Spinal cord (tissue), 10 donors: Measurements from ENCODE around the gene PDE6B. TPM values are rescaled to one million over a fixed set of nuclear protein-coding genes. Genes with fewer than 3 reads are reported as not detected.
A peak's percentile ranks its signal among the peaks of the same experiment; 100 is the strongest.
"Not testable (repeated sequence)": the region's sequence is repeated elsewhere in the genome, so short reads cannot be mapped to it uniquely, and the experiment has no call there.

Experiments
- DNase-seq, 6 donors: peaks; one replicate each; pipeline versions ENCODE4 v3.0.0 to v3.0.0-alpha.2; 2013 to 2015; ENCODE audit warnings: low spot score in 6 of 6, low read depth in 4 of 6
- H3K27ac ChIP-seq: one replicate; pipeline ENCODE4 v1.5.1; 2013; ENCODE audit warnings: low read depth, low read length, control low read depth
- H3K27me3 ChIP-seq: one replicate; pipeline ENCODE4 v1.6.1; 2013; ENCODE audit warnings: low read length; ENCODE audit not compliant: control insufficient read depth, insufficient read depth
- H3K36me3 ChIP-seq: one replicate; pipeline ENCODE4 v1.6.1; 2013; ENCODE audit warnings: low read length; ENCODE audit not compliant: control insufficient read depth, insufficient read depth
- H3K4me1 ChIP-seq: one replicate; pipeline ENCODE4 v1.6.1; 2013; ENCODE audit warnings: low read length; ENCODE audit not compliant: control insufficient read depth, insufficient read depth
- H3K4me3 ChIP-seq: one replicate; pipeline ENCODE4 v1.5.1; 2013; ENCODE audit warnings: low read depth, low read length, control low read depth
- H3K9me3 ChIP-seq: one replicate; pipeline ENCODE4 v1.6.1; 2013; ENCODE audit warnings: low read length; ENCODE audit not compliant: control insufficient read depth, insufficient read depth
- WGBS: methylation state at CpG from one replicate; pipeline ENCODE4 v1.1.5; 2013; ENCODE audit warnings: missing lambda C conversion rate; ENCODE audit not compliant: insufficient coverage; 5-methylcytosine and 5-hydroxymethylcytosine counted together
- polyA plus RNA-seq, 2 donors: library from polyadenylated mRNA; unstranded; fragments of 120-200 nt; gene quantifications; one replicate each; pipeline ENCODE4 v1.2.1, GENCODE V29; 2013; ENCODE audit not compliant: insufficient read length in 2 of 2
- total RNA-seq, 2 donors: library from RNA; depleted of rRNA in 1 of 2; stranded (reverse); fragments of 120-200 nt in 1 of 2; fragments of >200 nt in 1 of 2; gene quantifications; one replicate each; pipeline versions ENCODE4 v1.2.3 to v1.2.4, GENCODE V29; 2013 to 2014
- donor health status: healthy.

The PDE6B gene
- total and polyA plus RNA-seq, 4 donors: 16.8 to 24.1 (median 19.7) TPM

DNA sequence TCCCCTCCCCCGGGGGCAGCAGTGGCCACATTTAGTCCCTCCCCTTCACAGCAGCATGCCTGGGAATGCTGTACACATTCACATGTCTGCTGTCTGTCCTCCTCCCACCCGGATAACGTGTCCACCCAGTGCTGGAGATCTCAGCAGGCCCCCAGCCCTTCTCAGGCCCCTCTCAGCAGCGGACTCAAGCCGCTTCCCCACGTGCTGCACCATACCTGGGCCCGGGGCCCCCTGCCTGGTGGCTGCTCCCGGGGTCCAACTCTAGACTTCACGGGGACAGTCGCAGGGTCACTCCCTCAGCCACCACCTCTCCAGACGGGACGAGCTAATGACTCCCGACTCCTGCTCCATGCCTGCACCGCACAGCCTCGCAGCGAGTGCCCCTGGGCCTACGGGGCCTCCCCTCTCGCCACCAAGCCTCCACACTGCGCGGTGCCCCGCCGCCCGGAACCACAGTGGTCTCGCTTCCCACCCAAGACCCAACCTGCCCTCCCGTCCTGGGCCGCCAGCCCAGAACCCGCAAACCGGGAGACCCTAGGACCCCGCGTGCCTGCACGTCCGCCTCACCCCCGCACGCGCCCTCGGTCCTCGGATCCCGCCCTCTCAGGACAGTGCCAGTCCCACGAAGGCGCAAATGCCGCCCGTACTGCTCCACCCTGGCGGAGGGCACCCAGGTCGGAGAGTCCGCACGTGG, 79.0 kb downstream of the PDE6B start:
- H3K9me3 ChIP-seq: no peaks in the 10 kb centered on the region
- no peak overlapping the region for H3K4me3 ChIP-seq
- H3K4me1 ChIP-seq: peaks cover 33% of the 10 kb centered on the region
- no peak overlapping the region for H3K27ac ChIP-seq
- WGBS: 89% methylated on average over 46 of the region's 46 CpGs
- DNase-seq: no peak
- H3K36me3 ChIP-seq: peaks cover 12% of the 10 kb centered on the region
- no peaks in the 10 kb centered on the region for H3K27me3 ChIP-seq

DNA sequence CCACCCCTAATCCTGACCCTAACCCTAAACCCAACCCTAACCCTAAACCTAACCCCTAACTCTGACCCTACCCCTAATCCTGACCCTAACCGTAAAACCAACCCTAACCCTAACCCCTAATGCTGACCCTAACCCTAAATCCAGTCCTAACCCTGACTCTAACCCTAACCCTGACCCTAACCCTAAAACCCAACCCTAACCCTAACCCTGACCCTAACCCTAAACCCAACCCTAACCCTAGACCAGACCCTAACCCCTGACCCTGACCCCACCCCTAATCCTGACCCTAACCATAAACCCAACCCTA, 79.6 kb downstream of the PDE6B start:
- 94% methylated on average over 1 of the region's 1 CpG for WGBS
- no peaks in the 10 kb centered on the region for H3K27me3 ChIP-seq
- no peak for DNase-seq
- peaks cover 34% of the 10 kb centered on the region for H3K4me1 ChIP-seq
- no peak overlapping the region for H3K27ac ChIP-seq
- peak overlapping the region; percentile 60 for H3K4me3 ChIP-seq
- no peaks in the 10 kb centered on the region for H3K9me3 ChIP-seq
- H3K36me3 ChIP-seq: peaks cover 12% of the 10 kb centered on the region

DNA sequence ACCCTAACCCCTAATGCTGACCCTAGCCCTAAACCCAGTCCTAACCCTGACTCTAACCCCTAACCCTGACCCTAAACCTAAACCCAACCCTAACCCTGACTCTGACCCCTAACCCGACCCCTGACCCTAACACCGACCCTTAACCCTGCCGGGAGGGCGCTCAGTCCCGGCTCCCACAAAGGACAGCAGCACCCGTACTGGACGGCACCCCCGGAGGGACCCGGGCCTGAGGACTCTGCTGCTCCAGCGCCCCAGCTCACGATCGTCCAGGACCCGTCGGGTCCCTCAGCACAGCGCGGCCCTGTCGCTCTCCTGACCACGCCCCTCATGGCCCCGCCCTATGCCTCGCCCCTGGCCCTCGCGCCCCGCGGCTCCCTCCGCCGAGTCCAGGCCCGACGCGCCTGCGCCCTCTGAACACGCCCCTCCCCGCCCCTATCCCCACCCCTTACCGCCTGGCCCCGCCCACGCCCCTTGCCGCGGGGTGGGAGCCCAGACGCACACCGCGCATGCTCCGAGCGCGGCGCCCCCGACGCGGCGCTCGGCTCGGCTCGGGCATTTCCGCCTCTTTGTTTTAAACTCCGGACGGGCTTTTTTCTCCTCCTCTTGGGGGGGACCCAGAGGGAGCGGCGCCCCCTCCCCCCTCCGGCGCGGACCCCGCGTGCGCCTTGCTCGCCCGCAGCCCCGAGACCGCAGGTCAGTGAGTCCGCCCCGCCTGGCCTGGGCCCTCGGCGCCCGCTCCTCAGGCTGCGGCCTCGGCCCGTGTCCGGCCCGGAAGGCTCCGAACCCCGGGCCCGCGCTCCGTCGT, 80.1 kb downstream of the PDE6B start, which contains the start of gene PCGF3:
TSS of gene PCGF3 (plus strand) at position 555 of the 805 bp plus-strand sequence. CDS start 27,849 bp downstream, outside the sequence.
- no peaks in the 10 kb centered on the region for H3K9me3 ChIP-seq
- H3K27ac ChIP-seq: no peak within 1 kb of the TSS
- H3K4me3 ChIP-seq: peak within 1 kb of the TSS; percentile 78
- H3K4me1 ChIP-seq: peaks cover 38% of the 10 kb centered on the region
- H3K27me3 ChIP-seq: no peaks in the 10 kb centered on the region
- whole genome bisulfite sequencing: 3% methylated on average over 79 of the region's 82 CpGs
- peak; percentile 77 to 98 (median 93) for DNase-seq
- H3K36me3 ChIP-seq: peaks cover 12% of the 10 kb centered on the region

DNA sequence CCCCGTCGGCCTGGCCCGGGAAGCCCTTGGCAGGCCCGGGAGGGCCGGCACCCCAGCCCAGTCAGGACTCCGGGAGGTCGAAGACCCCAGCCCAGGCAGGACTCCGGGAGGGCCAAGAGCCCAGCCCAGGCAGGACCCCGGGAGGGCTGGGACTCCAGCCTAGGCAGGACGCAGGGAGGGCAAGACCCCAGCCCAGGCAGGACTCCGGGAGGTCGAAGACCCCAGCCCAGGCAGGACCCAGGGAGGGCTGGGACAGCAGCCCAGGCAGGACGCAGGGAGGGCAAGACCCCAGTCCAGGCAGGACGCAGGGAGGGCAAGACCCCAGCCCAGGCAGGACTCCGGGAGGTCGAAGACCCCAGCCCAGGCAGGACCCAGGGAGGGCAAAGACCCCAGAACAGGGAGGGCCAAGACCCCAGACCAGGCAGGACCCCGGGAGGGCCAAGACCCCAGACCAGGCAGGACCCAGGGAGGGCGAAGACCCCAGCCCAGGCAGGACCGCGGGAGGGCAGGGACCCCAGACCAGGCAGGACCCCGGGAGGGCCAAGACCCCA, 80.8 kb downstream of the PDE6B start:
- not testable (repeated sequence) for H3K27me3 ChIP-seq, H3K9me3 ChIP-seq, DNase-seq, H3K27ac ChIP-seq
- Histone ChIP-seq H3K36me3 (peaks cover 16% of the 10 kb centered on the region), H3K4me3 (peak overlapping the region; percentile 78), H3K4me1 (peaks cover 41% of the 10 kb centered on the region)
- WGBS: 3% methylated on average over 21 of the region's 21 CpGs

DNA sequence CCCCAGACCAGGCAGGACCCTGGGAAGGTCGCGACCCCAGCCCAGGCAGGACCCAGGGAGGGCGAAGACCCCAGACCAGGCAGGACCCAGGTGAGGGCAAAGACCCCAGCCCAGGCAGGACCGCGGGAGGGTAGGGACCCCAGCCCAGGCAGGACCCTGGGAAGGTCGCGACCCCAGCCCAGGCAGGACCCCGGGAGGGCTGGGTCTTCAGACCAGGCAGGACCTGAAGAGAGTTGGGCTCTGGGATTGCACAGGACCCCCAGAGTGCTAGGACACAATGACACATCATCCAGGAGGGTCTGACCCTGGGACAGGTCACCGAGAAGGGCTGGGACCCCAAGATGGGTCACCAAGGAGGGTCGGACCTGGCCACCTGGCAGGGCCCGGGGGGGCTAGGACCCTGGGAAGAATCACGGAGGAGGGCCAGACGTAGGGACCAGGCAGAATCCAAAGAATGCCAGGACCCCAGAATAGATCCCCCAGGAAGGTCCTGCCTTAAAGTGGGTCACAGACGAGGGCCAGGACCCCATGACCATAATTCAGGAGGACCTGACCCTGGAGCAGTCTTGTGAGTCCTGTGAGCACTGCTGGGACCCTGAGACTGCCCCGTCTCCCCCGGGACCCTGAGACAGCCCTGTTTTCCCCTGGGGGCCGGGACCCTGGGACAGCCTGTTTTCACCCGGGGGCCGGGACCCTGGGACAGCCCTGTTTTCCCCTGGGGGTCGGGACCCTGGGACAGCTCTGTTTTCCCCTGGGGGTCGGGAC, 81.6 kb downstream of the PDE6B start:
- Histone ChIP-seq H3K36me3 (peaks cover 16% of the 10 kb centered on the region), H3K27me3 (no peaks in the 10 kb centered on the region), H3K9me3 (no peaks in the 10 kb centered on the region), H3K27ac (no peak overlapping the region), H3K4me1 (peaks cover 41% of the 10 kb centered on the region), H3K4me3 (peak overlapping the region; percentile 78)
- DNase-seq: no peak
- 76% methylated on average over 20 of the region's 21 CpGs for WGBS

DNA sequence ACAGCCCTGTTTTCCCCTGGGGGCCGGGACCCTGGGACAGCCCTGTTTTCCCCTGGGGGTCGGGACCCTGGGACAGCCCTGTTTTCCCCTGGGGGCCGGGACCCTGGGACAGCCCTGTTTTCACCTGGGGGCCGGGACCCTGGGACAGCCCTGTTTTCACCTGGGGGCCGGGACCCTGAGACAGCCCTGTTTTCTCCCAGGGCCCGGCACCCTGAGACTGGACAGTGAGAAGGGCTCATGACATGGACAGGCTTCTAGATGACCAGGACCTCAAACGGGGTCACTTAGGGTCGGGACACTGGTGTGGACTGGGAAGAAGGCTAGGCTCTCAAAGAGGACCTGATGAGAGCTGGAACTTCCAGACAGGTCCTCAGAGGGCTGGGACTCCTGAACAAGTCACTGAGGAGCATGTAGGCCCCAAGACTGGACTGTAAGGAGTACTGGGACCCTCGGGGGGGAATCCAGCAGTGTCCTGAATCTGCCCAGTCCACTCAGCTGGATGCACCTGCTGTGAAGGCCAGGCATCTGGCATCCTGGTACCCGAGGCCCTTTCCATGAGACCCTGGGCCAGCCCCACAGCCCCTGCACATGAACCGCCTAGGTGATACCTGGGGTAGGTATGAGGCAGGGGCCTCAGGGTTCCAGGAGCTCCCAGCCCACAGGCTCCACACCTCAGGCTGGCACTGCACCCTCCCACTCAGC, 82.7 kb downstream of the PDE6B start:
- WGBS: 94% methylated on average over 9 of the region's 11 CpGs
- Histone ChIP-seq H3K27me3 (no peaks in the 10 kb centered on the region), H3K36me3 (peaks cover 23% of the 10 kb centered on the region), H3K4me1 (peaks cover 44% of the 10 kb centered on the region), H3K27ac (no peak overlapping the region), H3K9me3 (no peaks in the 10 kb centered on the region), H3K4me3 (no peak overlapping the region)
- DNase-seq: no peak

DNA sequence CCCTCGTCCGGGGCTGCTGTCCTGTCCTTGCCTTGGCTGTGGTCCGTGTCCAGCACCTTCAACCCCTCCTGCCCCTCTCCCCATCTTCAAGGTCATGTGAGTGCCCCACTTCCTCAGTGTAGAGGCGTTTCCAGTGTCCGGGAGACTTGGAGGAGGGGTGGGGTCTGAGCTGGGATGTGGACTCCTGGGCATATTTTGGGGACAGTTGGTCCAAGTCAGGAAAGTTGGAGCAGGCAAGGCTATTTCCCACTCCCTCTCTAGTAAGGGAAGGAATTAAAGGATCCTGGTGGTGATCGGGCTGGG, 83.2 kb downstream of the PDE6B start:
- Histone ChIP-seq H3K27ac (no peak overlapping the region), H3K36me3 (peaks cover 27% of the 10 kb centered on the region), H3K27me3 (no peaks in the 10 kb centered on the region), H3K9me3 (no peaks in the 10 kb centered on the region), H3K4me3 (no peak overlapping the region), H3K4me1 (peaks cover 45% of the 10 kb centered on the region)
- DNase-seq: no peak
- WGBS: no CpG with 5 or more reads among the region's 6 CpGs

DNA sequence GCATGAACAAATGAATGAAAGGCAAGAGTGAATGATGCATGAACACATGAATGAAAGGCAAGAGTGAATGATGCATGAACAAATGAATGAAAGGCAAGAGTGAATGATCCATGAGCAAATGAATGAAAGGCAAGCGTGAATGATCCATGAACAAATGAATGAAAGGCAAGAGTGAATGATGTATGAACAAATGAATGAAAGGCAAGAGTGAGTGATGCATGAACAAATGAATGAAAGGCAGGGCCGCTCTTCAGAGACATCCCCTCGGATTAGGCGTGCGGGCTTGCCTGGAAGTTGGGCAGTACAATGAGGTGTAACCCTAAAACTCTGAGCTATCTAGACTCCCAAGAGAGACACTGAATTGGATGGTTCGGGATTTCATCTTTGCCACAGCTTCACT, 84.0 kb downstream of the PDE6B start:
- Histone ChIP-seq H3K27ac (no peak overlapping the region), H3K9me3 (no peaks in the 10 kb centered on the region), H3K27me3 (no peaks in the 10 kb centered on the region), H3K36me3 (peaks cover 33% of the 10 kb centered on the region), H3K4me3 (no peak overlapping the region), H3K4me1 (peaks cover 45% of the 10 kb centered on the region)
- 77% methylated on average over 3 of the region's 6 CpGs for WGBS
- no peak for DNase-seq

DNA sequence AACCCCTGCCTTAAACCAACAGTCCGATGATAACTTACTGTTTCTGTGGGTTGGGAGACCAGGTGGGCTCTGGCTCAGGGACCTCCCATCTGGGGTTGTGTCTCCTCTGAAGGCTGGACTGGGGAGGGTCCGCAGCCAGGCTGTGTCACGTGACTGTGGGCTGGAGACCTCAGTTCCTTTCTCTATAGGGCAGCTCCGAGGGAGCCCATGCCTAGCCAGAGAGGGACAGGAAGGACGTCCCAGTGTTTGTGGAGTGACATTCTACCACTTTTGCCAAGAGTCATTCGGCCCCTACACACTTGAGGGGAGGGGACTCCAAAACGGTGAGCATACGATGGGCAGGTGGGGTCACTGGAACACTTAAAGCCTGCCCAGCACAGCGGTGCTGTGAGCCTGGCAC, 84.7 kb downstream of the PDE6B start:
- H3K27me3 ChIP-seq: no peaks in the 10 kb centered on the region
- DNase-seq: no peak
- no peak overlapping the region for H3K4me3 ChIP-seq
- peaks cover 37% of the 10 kb centered on the region for H3K36me3 ChIP-seq
- H3K27ac ChIP-seq: no peak overlapping the region
- no peaks in the 10 kb centered on the region for H3K9me3 ChIP-seq
- WGBS: 94% methylated on average over 5 of the region's 9 CpGs
- H3K4me1 ChIP-seq: peaks cover 45% of the 10 kb centered on the region
